GM19043 (cell line): ENCODE results near the gene CDC42BPG.

Source experiments
- ATAC-seq: cut with Tn5 transposase; IDR thresholded peaks from one replicate; pipeline ENCODE4 v1.9.1; 2021; ENCODE audit warnings: low read depth; ENCODE audit not compliant: unreplicated experiment

The CDC42BPG gene, protein sequence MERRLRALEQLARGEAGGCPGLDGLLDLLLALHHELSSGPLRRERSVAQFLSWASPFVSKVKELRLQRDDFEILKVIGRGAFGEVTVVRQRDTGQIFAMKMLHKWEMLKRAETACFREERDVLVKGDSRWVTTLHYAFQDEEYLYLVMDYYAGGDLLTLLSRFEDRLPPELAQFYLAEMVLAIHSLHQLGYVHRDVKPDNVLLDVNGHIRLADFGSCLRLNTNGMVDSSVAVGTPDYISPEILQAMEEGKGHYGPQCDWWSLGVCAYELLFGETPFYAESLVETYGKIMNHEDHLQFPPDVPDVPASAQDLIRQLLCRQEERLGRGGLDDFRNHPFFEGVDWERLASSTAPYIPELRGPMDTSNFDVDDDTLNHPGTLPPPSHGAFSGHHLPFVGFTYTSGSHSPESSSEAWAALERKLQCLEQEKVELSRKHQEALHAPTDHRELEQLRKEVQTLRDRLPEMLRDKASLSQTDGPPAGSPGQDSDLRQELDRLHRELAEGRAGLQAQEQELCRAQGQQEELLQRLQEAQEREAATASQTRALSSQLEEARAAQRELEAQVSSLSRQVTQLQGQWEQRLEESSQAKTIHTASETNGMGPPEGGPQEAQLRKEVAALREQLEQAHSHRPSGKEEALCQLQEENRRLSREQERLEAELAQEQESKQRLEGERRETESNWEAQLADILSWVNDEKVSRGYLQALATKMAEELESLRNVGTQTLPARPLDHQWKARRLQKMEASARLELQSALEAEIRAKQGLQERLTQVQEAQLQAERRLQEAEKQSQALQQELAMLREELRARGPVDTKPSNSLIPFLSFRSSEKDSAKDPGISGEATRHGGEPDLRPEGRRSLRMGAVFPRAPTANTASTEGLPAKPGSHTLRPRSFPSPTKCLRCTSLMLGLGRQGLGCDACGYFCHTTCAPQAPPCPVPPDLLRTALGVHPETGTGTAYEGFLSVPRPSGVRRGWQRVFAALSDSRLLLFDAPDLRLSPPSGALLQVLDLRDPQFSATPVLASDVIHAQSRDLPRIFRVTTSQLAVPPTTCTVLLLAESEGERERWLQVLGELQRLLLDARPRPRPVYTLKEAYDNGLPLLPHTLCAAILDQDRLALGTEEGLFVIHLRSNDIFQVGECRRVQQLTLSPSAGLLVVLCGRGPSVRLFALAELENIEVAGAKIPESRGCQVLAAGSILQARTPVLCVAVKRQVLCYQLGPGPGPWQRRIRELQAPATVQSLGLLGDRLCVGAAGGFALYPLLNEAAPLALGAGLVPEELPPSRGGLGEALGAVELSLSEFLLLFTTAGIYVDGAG (N-terminal part only)

DNA sequence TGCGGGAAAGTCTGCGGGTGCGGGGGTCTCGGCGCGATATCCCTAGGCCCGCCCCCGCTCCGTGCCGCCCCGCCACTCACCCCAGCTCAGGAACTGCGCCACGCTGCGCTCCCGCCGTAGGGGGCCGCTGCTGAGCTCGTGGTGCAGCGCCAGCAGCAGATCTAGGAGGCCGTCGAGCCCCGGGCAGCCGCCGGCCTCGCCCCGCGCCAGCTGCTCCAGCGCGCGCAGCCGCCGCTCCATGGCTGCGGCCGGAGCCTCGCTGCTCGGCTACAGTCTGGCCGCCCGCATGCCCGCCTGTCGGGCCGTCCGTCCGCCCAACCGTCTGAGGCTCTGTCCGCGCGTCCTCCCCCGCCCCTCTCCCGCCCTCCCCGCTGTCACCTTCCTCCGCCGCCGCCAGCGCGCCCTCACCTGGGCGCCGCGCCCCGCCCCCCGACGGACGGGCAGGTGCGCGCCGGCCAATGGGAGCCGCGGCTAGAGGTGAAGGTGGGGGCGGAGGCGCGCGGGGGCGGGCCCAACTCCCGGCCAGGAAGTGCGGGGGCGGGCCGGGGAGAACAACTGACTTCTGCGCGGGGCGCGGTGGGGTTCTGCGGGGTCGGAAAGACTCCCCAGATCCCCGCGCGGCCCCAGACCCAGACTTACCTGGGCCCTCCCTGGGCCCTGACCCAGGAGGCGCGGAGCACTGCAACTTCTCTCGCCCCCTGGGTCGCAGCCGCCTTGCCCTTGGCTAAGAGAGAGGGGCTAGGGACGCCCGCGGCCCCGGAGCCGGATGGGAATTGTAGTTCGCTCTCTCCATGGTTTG lies at the start of gene CDC42BPG:
Gene CDC42BPG (minus strand): TSS at position 324 of the 799 bp plus-strand sequence. CDS start 84 bp downstream, at position 240.
- no peak for ATAC-seq

DNA sequence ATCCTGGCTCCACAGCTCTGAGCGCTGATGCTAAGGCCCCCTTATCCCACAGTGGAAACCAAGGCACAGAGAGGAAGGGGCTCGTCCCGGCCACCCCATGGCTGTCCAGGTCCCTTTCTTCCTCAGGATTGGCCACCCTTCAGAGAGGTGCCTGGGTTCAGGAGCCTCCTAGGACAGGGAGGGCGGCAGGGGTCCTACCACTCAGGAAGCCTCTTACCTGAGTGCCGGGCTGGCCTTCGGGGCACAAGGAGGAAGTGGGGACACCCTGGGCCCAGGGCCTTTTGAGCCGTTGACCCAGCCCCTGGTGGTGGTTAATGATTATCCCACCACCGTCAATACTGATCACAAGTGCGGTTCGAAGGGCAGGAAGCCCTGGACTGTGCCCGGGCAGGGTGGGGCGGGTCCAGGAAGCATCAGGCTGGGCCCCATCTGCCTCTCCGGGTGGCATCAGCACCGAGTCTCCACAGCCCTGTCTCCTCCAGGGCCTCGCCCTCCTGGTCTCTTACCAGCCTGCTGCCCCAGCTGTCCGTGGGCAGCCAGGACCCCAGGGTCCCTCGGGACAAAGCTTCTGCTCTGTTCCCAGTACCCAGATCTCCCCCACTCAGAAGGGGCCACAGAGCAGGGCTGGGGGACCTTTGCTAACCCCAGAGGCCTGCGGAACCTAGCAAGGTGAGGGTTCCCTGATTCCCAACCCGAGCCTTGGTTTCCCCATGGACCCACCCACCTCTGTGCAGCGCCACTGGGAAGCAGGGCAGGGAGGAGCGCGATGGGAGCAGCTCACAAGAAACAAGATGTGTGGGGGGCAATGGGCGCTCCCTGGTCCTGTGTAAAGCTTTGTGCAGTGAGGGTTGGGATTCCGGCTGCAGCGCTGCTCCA lies 49.0 kb upstream of the CDC42BPG start:
- ATAC-seq: no peak

DNA sequence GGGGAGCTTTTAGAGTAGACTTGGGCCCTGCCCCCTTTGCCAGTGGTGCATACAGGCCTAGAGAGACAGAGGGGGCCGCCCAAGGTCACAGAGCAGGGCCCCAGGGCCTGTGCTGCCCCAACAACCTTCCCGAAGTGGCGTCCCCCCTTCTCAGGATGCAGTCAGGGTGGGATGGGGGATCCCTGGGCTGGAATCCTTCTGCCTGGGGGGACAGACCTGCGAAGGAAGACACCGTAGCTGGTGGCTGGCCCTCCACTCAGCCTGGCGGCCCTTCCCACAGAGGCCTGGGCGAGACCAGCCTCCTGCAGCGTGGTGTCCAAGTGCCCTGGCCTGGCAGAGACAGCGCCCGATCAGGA lies 48.4 kb upstream of the CDC42BPG start:
- ATAC-seq: no peak

DNA sequence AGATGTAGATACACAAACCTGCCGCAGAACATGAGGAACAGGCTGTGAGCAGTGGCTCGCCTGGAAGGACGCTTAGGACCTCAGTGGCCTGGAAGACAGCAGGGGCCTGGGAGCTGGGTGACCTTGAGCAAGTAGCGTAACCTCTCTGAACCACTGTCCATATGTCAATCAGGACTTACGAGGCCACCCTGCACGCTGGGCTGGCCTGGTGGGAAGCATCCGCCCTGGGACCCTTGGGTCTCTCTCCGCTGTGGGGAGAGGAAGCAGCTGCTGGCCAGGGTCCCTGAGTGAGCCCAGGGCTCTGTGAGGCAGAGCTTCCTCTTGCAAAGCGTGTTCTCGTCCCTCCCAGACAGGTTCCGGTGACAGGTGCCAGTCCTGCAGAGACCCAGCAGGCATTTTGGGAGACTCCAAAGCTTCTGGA lies 48.0 kb upstream of the CDC42BPG start:
- no peak for ATAC-seq

DNA sequence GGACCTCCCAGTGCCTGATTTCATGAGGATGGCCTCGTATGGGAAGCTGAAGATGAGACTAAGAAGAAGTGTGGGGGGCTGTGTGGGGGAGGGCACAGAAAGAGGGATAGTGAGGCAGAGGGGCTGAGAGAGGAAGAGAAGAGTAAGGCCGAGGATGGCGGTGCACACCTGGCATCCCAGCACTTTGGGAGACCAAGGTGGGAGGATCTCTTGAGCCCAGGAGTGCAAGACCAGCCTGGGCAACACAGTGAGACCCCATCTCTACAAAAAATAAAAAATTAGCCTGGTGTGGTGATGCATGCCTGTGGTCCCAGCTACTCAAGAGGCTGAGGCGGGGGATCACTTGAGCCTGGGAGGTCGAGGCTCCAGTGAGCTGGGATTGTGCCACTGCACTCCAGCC lies 47.4 kb upstream of the CDC42BPG start:
- ATAC-seq: no peak

DNA sequence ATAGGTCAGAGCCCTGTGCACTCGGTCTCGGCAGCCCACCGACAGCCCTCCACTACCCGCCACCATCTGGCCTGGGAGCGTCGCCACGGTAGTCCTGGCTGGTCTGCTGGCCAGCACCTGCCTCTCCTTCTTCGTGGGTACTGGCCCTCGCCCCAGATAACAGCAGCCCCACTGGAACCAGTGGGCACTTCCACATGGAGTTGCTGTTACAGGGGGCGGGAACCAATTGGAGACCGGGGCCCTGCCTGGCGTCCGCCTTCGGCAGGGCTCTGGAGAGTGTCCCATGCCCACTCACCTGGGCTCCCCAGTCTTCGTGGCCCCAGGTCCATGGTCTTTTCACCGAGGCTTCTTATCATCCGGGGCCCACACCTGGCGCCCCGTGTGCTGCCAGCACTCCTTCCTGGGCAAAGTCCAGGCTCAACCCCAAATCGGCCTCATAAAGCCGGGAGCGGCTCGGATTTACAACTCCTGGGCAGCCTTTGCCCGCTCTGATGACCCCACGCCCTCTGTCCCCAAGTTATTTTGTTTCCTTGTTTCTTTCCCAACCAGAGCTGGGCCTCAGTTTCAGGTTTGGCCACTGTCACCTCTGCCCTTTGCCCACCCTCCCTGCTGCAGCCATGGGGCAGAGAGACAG lies 46.9 kb upstream of the CDC42BPG start:
- ATAC-seq: no peak

DNA sequence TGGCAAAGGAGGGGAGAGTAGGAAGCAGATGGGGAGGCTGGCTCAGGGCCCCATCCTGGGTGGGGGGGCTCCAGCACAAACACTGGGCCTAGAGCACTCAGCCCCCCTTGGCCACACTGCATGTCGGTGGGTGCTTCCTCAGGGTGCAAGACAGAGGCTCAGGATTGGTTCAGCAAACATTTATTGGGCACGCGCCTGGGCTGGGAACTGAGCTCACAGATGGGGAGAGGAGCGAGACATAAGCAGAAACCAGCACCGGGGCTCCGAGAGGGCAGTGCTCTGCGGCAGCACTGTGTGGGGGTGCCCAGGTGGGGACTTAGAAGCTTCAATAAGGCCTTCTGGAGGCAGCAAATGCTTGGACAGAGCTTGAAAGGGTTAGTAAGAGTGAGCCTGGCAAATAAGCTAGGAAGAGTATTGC lies 46.1 kb upstream of the CDC42BPG start:
- ATAC-seq: no peak

DNA sequence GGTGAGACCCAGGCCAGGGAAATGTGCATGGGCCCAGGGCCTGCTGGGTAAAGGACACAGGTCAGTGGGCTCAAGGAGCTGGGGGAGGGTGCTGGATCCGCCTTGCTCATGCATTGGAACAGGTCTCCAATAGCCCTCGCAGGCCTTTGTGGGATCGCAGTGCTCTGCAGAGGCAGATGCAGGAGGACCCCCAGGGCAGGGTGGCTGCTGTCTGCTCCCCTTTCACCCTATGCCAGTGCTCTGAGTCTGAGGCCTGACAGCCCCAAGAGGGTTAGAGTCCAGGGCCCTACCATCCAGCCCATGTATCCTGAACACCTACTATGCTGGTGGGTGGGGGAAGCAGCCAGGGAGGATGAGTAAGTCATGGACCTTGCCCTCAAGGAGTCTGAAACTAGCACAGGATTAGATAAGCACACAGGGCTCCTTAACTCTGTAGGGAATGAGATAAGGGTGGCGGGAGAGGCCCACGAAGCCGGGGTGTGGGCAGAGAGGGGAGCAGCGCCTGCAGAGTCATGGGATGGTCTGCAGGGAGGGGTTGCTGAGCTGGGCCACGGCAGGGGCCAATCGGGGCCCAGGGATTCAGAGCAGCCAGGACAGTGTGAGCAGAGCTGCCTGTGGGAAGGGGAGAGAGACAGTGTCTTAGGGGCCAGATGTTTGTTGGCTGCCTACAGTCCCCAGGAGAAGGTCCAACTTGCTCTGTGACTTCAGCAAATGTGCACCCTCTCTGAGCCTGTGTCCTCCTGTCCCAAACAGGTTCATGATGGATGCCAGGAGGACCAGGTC lies 44.5 kb upstream of the CDC42BPG start:
- no peak for ATAC-seq

DNA sequence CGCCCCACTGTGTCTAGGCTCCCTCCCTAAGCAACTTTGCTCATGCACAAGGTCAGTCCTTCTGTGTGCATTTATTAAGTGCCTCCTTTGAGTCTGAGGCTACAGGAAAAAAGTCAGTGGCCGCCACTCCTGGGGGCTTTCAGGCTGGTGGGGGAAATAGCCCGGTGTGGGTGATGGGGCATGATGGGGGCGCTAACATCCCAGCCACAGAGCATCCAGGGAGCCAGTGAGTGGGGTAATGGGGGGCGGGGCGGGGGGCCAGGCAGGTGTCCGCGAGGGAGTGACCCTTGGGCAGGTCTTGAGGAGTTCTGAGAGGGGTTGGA lies 43.9 kb upstream of the CDC42BPG start:
- no peak for ATAC-seq

DNA sequence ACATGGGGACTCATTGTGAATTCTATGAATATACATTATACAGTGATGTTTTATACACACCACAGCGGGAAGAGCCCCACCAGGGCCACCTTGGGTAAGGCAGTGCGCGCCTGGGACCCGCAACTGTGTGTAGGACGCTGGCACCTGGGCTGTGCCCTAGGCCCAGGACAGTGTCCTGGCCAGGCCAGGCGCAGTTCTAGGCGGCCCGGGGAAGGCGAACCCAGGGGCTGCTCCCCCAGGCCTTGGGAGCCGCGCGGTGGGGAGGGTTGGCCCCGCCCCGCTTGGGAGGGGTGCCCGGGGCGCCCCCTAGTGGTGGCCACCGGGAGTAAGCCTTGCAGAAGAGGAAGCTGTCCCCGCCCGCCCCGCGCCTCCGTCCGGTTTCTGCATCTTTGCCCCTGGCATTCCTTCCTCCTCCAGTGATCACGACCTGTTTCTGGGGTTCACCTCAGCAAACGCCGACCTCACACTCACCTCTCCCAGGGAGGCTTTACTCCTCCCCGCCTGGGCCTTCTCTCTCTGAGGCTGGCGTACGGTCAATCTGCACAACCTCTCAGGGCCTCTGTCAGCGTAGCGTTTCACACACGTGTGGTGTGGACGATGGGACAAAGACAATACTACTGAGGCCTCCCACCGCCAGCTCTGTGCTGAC lies 43.4 kb upstream of the CDC42BPG start:
- peak; percentile 61 for ATAC-seq

DNA sequence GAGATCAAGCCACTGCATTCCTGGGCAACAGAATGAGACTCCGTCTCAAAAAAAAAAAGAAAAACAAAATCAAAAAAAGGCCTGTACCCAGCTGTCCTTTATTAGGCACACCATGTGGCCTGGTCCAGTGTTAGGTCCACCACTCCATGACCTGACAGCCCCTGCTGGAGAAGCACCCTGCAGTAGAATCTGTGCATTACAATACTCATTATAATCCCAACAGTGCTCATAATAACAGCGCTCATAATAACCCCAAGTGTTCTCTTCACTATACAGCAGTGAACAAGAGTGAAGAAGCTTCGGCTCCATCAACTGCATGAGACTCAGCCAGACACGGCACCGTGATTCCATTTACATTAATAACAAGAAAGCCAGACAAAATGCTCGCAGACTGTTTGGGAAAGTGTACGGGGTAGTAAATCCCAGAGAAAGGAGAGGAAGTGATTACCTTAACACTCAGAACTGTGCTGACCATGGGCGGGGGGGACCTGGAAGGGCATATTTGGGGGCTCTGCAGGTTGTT lies 42.8 kb upstream of the CDC42BPG start:
- no peak for ATAC-seq

DNA sequence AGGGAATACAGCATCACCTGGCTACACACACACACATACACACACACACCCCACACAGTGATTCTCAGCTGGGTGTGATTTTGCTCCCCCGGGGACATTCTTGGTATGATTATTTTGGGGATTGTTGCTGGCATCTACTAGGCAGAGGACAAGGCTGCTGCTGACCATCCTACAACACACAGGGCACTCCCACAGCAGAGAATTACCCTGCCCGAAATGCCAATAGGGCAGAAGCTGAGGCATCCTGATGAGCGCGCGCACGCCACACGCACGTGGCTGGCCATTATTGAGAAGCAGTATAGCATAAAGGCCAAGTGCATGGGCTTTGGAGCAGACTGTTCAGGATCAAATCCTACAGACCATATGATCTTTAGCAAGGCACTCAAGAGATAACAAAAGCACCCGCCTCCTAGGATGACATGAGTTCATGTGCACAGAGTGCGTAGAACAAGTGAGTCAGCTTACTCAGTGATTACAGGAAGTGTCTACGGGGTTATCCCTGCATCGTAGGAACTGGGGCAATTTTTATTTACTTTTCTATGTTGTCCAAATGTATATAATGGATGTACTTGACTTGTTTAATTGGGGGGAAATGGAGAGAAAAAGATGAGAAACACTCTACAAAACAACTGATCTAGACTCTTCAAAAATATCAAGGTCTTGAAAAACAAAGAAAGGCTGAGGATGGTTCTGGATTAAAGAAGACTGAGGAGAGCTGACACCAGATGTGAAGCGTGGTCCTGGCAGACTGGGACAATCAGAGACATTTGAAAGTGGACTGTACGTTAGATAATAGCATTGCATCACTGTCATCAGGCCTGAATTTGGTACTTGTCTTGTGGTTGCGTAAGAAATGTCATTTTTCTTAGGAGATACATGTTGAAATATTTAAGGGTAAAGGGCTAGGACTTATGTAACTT lies 41.2 kb upstream of the CDC42BPG start:
- ATAC-seq: no peak

DNA sequence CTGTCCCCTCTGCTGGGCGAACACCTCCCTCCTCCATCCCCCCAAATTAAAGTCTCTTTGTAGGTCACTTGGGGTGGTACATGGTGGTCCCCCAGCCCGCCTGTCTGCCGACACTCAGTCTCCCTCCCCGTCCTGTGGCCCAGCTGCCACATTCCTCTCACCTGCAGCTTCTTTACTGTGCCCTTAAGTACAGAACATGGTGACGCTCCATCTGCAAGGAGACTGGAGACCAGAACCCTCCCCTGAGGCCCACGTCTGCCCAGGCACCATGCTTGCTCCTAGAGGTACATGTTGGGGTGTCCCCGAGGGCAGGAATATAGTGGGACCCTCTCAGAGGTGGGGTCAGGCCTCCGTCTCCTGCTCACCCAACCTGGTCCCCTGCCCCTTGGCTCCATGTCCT lies 39.6 kb upstream of the CDC42BPG start:
- no peak for ATAC-seq

DNA sequence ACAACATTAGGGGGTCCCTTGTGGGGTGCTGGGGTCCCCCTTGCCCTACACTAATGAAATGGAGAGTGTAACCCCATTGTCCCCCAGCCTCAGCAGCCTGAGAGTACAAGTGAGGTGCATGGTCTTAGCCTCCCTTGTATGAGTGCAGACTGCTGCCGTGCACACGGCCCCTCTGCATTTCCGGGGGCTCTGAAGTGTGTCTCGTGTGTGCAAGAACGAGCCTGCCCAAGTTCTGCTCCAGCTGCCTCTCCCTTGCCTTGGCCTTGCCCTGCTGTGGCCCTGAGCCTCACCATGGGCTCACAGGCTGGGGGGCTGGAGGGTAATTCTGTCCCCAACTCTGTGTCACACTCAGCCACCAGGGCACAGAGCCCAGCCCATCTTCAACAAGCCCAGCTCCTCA lies 39.1 kb upstream of the CDC42BPG start:
- no peak for ATAC-seq

DNA sequence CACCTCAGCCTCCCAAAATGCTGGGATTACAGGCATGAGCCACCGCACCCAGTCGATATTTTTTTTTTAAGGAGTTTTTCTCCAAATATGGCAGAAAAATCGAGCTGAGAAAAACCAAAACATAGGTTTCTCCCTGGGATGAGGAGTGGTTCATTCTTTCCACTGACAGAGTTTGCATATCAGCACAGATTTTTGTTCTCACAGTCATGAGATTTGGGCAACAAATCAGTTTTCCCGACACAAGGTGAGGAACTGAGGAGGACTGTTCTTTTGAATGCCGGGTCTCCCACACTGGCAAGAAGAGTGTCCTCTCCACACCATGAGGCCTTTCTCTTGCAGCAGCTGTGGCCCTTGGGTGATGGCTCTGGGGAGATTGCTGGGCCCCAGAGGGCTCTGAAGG lies 37.8 kb upstream of the CDC42BPG start:
- no peak for ATAC-seq

DNA sequence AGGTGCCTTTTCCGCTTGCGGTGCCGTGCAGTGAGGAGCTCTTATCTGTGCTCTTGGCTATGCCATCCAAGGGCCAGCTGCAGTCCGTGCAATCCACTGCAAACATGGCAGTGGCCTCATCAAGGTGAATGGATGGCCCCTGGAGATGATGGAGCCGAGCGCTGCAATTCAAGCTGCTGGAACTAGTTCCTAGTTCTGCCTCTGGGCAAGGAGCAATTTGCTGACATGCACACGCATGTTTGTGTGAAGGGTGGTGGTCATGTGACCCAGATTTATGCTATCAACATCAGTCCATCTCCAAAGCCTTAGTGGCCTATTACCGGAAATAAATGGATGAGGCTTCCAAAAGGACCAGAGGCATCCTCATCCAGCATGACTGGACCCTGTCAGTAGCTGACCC lies 37.0 kb upstream of the CDC42BPG start:
- no peak for ATAC-seq
